DMS153 (cell line): Measurements from ENCODE around the gene GTSE1.

Source experiments
- DNase-seq: peaks from one replicate; lab custom pipeline; 2025; lab: John Stamatoyannopoulos, UW

GTSE1 gene

DNA sequence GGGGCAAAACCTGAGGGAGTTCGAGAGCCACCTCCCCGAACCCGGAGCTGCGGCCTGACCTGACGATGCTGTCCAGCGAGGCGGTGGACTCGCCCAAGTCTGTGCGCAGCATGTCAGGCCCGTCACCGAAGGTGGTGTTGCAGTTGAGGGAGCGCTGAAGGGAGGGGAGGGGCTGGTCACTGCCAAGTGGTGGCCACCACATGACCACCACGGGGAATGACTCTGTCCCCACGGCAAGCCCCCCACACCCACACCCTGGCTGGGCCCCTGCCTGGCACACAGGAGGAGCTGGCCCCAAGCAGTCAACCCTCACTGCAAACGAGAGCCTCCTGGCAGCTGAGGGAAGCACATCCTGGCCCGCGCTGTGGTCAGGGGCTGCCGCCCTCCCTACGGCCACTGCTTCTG, 69.7 kb downstream of the GTSE1 start:
- DNase-seq = no peak

- no peak for DNase-seq
Measured at GRCh38 chr22:46366801-46367706, 70.4 kb downstream of the GTSE1 start.

DNA sequence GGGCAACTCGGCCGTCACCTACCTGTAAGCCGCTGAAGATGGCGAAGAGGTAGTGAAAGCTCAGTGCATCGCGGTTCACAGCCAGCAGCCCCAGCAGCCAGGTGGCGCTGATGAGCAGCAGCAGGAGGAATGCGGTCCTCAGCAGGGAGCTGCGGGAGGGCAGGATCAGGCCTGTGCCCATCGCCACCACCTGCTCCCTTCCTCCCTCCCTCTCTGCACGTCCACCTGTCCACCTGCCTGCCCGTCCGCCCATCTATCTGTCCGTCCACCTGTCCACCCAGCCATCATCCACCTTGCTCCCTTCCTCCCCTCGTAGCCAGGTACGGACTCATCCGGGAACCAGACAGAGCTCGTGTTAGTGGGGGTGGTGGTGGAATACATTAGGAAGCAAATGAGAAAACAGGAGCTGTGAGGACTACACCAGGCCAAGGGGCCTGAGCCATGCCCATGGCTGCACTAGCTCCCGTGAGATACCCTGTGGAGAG, 71.1 kb downstream of the GTSE1 start:
- DNase-seq = peak; percentile 73

GRCh38 chr22:46368422-46368821, 71.8 kb downstream of the GTSE1 start:
- no peak for DNase-seq

- DNase-seq = no peak
Measured at GRCh38 chr22:46368871-46369715, 72.4 kb downstream of the GTSE1 start.

DNA sequence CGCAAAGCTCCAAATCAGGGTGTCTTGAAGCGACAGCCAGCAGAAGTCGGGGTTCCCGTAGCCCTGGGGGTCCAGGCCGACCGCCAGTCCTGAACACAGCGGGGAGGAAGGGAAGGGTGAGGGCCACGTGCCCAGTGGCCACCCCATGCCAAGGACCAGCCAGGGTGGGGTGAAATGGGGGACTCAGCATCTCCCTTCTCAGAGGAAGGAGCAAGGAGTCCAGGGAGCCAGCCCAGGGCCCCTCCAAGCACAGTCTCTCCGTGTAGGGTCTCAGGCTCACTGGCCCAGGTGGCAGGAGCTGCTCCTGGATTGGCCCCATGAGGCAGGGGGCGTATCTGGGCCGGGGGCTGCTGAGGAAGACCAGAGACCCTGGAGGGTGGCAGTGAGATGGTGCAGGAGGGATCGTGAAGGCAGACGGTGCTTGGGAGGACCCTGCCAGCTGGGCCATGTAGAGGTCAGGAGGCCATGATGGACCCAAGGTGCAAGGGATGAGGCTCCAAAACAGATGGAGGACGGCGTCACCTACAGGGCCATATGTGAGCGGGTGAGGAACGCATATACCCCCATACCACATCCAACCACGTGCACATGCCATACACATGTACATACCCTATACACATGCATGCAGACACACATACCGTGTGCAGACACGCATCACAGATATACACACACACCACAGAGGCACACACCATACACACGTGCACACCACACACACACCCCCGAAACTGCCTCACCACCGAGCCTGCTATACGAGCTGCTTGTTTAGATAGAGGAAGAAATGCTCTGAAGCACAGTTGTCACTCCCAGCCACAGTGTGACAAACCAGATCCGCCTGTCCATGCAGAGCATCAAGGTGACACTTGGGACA, 73.3 kb downstream of the GTSE1 start:
- no peak for DNase-seq

- no peak for DNase-seq
Measured at GRCh38 chr22:46370584-46371291, 74.1 kb downstream of the GTSE1 start.

DNA sequence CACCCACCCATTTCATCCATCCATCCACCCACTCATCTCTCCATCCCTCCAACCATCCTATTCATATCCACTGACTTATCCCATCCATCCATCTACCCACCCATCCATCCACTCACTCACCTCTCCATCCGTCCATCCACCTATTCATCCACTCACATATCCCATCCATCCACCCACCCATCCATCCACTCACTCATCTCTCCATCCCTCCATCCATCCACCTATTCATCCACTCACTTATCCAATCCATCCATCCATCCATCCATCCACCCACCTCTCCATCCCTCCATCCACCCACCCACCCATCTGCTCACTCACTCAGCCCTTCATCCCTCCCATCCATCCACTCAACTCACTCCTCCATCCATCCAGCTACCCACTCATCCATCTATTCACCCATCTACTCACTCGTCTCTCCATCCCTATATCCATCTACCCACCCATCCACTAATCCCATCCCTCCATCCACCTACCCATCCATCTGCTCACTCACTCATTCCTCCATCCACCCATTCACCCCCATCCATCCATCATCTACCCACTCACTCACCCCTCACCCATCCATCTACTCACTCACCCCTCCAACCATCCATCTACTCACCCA, 75.1 kb downstream of the GTSE1 start:
- DNase-seq = no peak

DNA sequence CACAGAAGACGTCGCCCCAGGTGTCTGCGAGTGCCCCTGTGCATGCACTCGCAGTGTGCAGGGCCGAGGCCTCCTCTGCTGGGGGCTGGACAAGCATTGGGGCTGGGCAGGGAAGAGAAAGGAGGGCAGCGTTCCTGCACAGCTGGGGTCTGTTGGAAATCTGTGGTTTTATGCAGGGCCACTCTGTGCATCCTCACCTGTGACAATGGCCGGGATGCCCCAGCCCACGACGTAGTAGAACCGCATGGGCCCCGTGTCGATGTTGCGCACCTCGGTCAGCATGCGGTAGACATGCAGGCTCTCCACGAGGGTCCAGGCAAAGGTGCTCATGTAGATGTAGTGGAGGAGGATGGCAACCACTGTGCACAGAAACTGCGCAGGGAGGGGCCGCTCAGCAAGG, 76.0 kb downstream of the GTSE1 start:
- no peak for DNase-seq

- peak; percentile 50 for DNase-seq
Measured at GRCh38 chr22:46373159-46373558, 76.5 kb downstream of the GTSE1 start.

GRCh38 chr22:46373921-46374662, 77.4 kb downstream of the GTSE1 start:
- DNase-seq = no peak

GRCh38 chr22:46374663-46375474, 78.2 kb downstream of the GTSE1 start:
- DNase-seq = no peak

DNA sequence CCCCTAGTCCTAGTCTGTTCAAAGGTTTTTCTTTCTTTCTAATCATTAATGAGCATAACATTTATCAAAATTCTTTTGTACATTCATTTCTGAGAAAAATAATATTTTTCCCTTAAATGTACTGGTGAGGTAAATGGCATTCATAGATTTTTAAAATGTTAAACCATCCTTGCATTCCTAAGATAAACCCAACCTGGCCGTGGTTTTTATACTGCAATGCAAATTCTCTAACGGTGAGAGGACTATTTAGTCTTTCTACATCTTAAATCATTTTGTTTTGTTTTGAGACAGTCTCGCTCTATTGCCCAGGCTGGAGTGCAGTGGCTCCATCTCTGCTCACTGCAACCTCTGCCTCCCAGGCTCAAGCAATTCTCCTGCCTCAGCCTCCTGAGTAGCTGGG, 79.4 kb downstream of the GTSE1 start:
- DNase-seq = no peak

GRCh38 chr22:46376908-46377524, 80.3 kb downstream of the GTSE1 start:
- DNase-seq = no peak

DNA sequence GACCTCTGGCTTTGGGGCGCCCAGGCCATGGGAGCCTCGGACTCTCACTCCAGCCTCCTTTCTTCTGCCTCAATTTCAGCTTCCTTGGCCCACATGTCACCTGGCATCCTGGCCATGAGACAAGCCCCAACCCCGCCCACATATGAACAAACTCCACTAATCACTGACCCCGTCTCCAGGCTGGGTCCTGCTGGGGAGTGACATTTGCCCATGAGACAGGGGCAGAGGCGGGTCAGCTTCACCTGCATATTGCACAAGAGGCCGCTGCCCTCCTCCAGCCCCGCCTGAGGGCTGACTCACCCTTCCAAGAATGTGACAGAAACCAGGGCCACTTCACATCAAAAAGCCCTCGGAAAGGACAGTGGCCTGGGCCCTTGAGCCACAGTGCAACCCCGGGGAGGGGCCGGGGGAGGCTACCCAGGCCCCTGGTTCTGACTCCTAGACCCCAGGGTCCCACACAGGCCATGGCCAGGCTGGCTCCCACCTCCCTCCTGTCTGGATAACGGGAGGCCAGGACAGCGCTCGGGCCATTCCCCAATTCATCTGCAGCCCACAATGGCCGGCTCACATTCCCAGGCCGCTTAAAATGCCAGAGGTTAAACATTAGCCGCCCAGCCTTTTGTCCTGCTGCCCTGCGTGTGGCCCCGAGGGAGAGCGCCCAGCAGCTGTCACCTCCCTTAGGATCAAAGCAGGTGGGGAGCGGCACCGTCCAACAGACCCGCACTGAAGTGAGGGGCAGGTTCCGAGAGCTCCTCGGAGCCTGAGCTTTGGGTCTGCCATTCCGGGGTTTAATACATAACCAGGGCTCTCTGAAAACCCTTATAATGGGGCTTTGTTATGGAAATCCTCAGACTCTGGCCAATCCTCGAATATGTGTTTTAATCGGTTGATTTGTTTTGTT, 81.1 kb downstream of the GTSE1 start:
- DNase-seq = no peak

DNA sequence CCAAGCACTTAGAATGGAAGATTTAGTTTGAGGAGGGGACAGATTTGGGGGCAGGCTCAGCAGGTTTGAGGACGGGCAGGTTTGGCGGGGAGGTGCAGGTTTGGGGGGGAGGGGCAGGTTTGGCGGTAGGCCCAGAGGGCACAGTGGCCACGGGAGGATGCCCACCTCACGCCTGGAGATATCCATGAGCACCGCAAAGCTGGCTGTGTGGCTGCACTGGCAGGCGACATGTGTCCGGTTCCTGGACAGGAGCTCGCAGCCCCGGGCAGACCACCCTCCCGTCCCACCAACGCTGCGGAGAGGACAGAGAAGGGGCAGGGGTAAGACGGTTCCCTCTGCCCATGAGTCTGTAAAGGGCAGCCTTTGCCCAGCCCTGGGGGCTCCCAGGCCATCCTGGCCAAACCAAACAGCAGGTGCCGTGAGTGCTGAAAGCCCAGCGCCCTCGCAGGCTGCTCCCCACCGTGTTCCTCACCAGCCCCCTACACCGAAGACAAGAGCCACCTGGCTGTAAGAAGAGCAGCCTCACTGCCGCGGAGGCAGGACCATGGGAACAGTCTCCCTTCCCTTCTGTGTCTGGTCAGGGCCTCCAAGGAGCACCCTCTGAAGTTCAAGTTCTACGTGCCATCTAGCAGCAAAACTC, 81.9 kb downstream of the GTSE1 start:
- DNase-seq = no peak
